DND-41 (cell line): ENCODE results near the gene PADI3.

Experiments used
- ATAC-seq: fragments of 200-7000 bp; cut with Tn5 transposase; 3 replicates; pipeline ENCODE4 v1.9.1; 2021; ENCODE audit warnings: low read depth; ENCODE audit not compliant: insufficient read depth
- DNase-seq: peaks from one replicate; pipeline ENCODE4 v3.0.0-alpha.2; 2020
- H2AFZ ChIP-seq: 2 replicates; pipeline ENCODE4 v1.6.0; 2012; ENCODE audit warnings: low read depth, low read length
- H3K27ac ChIP-seq: 2 replicates; pipeline ENCODE4 v1.5.1; 2012; ENCODE audit warnings: low read length, inconsistent platforms
- H3K27me3 ChIP-seq: fragments of 200-600 bp; sonication (generic); 2 replicates; pipeline ENCODE4 v1.6.0; 2012; ENCODE audit warnings: low read length, mild to moderate bottlenecking, inconsistent platforms; ENCODE audit not compliant: insufficient read depth, poor library complexity
- H3K36me3 ChIP-seq: 2 replicates; pipeline ENCODE4 v1.5.1; 2012; ENCODE audit warnings: low read length, inconsistent platforms; ENCODE audit not compliant: insufficient read depth
- H3K4me1 ChIP-seq: 2 replicates; pipeline ENCODE4 v1.5.1; 2012; ENCODE audit warnings: mild to moderate bottlenecking, low read length; ENCODE audit not compliant: insufficient read depth
- H3K4me2 ChIP-seq: 2 replicates; pipeline ENCODE4 v1.6.0; 2012; ENCODE audit warnings: mild to moderate bottlenecking, moderate library complexity, low read length, inconsistent platforms; ENCODE audit not compliant: insufficient read depth
- H3K4me3 ChIP-seq, 2 experiments: fragments of 200-600 bp in 1 of 2; shearing (Covaris generic) in 1 of 2; 2 replicates each; pipeline ENCODE4 v1.5.1; 2012 to 2016; ENCODE audit warnings: inconsistent platforms in 2 of 2, low read length in 2 of 2, mild to moderate bottlenecking in 2 of 2, low read depth in 1 of 2, moderate library complexity in 1 of 2
- H3K79me2 ChIP-seq: 2 replicates; pipeline ENCODE4 v1.6.0; 2012; ENCODE audit warnings: low read length, inconsistent platforms; ENCODE audit not compliant: insufficient read depth
- H3K9ac ChIP-seq: 2 replicates; pipeline ENCODE4 v1.6.0; 2012; ENCODE audit warnings: low read depth, mild to moderate bottlenecking, inconsistent platforms, low read length, moderate library complexity
- H3K9me3 ChIP-seq: 2 replicates; pipeline ENCODE4 v1.5.1; 2012; ENCODE audit warnings: low read length, moderate library complexity, mild to moderate bottlenecking, inconsistent platforms; ENCODE audit not compliant: insufficient read depth, severe bottlenecking
- H4K20me1 ChIP-seq: 2 replicates; pipeline ENCODE4 v1.6.0; 2012; ENCODE audit warnings: low read length; ENCODE audit not compliant: insufficient read depth
- EZH2 ChIP-seq: IDR thresholded peaks from 3 replicates; pipeline ENCODE4 v1.6.1; 2012; ENCODE audit warnings: borderline replicate concordance, low read depth, mild to moderate bottlenecking, moderate library complexity, low read length, inconsistent platforms; ENCODE audit not compliant: severe bottlenecking
- TF ChIP-seq, protein P1 (sequence below): IDR thresholded peaks from 2 replicates; pipeline ENCODE4 v1.5.1; 2012; ENCODE audit warnings: borderline replicate concordance, low read length, moderate library complexity, mild to moderate bottlenecking; ENCODE audit not compliant: poor library complexity, severe bottlenecking; ENCODE audit errors: extremely low read depth

Gene PADI3

DNA sequence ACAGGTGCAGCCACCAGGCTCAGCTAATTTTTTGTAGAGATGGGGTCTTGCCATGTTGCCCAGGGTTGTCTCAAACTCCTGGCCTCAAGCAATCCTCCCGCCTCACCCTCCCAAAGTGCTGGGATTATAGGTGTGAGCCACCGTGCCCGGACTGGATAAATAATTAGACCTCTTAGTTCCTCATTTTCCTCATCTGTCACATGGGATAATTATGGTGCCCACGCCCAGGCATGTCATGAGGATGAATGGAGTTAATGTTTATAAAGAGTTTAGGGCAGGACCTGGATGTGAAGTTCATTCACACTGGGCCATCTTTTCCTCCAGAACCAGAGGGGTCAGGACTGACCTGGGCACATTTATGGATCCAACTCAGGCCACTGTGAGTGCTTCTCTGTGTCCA, 23.7 kb downstream of the PADI3 start:
- TF ChIP-seq, protein P1, sequence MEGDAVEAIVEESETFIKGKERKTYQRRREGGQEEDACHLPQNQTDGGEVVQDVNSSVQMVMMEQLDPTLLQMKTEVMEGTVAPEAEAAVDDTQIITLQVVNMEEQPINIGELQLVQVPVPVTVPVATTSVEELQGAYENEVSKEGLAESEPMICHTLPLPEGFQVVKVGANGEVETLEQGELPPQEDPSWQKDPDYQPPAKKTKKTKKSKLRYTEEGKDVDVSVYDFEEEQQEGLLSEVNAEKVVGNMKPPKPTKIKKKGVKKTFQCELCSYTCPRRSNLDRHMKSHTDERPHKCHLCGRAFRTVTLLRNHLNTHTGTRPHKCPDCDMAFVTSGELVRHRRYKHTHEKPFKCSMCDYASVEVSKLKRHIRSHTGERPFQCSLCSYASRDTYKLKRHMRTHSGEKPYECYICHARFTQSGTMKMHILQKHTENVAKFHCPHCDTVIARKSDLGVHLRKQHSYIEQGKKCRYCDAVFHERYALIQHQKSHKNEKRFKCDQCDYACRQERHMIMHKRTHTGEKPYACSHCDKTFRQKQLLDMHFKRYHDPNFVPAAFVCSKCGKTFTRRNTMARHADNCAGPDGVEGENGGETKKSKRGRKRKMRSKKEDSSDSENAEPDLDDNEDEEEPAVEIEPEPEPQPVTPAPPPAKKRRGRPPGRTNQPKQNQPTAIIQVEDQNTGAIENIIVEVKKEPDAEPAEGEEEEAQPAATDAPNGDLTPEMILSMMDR, result no peak
- no peak for TF ChIP-seq EZH2
- Histone ChIP-seq H3K36me3 (no peaks in the 10 kb centered on the region), H3K27me3 (peaks cover 3% of the 10 kb centered on the region), H3K27ac (no peak overlapping the region), H3K4me3 (no peak overlapping the region), H3K9me3 (no peaks in the 10 kb centered on the region), H4K20me1 (no peaks in the 10 kb centered on the region), H3K79me2 (no peaks in the 10 kb centered on the region), H3K4me2 (no peak overlapping the region), H3K4me1 (no peaks in the 10 kb centered on the region), H3K9ac (no peak overlapping the region), H2AFZ (no peak overlapping the region)
- DNase-seq, result no peak
- ATAC-seq, result no peak

- Histone ChIP-seq H3K36me3 (no peaks in the 10 kb centered on the region), H3K4me1 (no peaks in the 10 kb centered on the region), H2AFZ (no peak overlapping the region), H3K27me3 (peaks cover 3% of the 10 kb centered on the region), H3K79me2 (no peaks in the 10 kb centered on the region), H3K9ac (no peak overlapping the region), H3K9me3 (no peaks in the 10 kb centered on the region), H3K4me3 (no peak overlapping the region), H3K27ac (no peak overlapping the region), H3K4me2 (no peak overlapping the region), H4K20me1 (no peaks in the 10 kb centered on the region)
- ATAC-seq (no peak), DNase-seq (no peak)
- no peak for TF ChIP-seq EZH2
- TF ChIP-seq, protein P1, result no peak
These were observed 24.2 kb downstream of the PADI3 start for GRCh38 chr1:17273096-17273495.

DNA sequence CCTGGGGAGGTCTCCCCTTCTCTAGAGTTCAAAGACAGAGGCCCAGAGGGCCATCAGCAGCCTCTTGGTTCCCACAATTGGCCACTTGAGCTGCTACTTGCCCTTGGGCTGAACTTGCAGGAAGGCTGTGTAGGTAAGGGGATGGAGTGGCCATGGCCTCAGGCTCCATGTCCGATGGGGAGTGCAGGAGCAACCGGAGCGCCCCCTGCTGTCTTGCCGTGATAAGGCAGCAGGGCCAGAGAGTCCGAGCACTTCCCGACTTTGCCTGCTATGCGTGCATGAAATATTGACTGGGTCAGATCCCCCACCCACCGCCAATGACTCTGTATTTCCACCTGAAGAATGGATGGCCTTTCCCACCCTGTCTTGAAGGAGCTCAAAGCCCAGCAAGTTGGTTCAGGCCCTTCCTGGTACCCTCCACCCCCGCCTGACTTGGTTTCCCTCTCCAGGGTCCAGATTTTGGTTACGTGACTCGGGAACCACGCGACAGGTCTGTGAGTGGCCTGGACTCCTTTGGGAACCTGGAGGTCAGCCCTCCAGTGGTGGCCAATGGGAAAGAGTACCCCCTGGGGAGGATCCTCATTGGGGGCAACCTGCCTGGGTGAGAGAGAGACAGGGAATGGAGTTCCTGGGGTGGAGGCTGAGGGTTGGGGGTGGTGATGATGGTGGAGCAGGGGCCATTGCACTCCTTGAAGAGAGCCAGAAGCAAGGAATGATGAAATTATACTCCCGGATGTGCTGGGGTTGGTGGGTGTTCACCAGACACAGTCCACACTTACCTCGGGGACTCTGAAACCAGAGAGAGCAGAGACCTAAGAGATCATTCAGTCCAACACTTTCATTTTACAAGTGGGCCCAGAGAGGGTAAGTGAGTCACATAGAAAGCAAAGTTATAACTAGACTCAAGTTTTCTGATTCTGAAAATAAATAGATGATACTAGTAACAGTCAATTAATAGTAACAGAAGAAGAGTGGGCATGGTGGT, 25.6 kb downstream of the PADI3 start:
- DNase-seq (peak; percentile 26), ATAC-seq (no peak)
- Histone ChIP-seq H3K4me2 (no peak overlapping the region), H3K9me3 (no peaks in the 10 kb centered on the region), H3K27ac (no peak overlapping the region), H3K9ac (no peak overlapping the region), H3K27me3 (peaks cover 3% of the 10 kb centered on the region), H3K4me1 (no peaks in the 10 kb centered on the region), H4K20me1 (no peaks in the 10 kb centered on the region), H3K36me3 (no peaks in the 10 kb centered on the region), H2AFZ (no peak overlapping the region), H3K4me3 (no peak overlapping the region), H3K79me2 (no peaks in the 10 kb centered on the region)
- TF ChIP-seq EZH2, result no peak
- TF ChIP-seq, protein P1, result peak; percentile 73
